ENCODE results near the gene SEMA6B.

Gene SEMA6B

DNA sequence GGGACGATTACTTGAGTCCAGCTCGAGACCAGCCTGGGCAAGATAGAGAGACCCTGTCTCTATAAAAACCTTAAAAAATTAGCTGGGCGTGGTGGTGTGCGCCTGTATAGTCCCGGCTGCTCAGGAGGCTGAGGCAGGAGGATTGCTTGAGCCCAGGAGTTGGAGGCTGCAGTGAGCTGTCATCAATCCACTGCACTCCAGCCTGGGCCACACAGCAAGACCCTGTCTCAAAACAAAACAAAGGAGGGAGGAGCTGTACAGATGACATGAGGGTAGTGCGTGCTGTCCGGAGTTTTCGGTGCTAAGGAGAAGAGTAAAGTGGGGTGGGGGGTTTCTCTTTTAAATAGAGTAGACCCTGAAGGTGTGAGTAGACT, 64.8 kb downstream of the SEMA6B start:
- in situ Hi-C loops (cut with MboI; ENCODE audit: low sequenced_read_pairs) = no loop called here

GRCh38 chr19:4493929-4494690, 65.4 kb downstream of the SEMA6B start:
- in situ Hi-C loops (cut with MboI; ENCODE audit: low sequenced_read_pairs) = no loop called here

GRCh38 chr19:4493104-4493928, 66.2 kb downstream of the SEMA6B start:
- in situ Hi-C loops (cut with MboI; ENCODE audit: low sequenced_read_pairs) = no loop called here
